Measurements from ENCODE around the gene COQ10A. TPM values are rescaled to one million over a fixed set of nuclear protein-coding genes. Genes with fewer than 3 reads are reported as not detected.

COQ10A gene
- total and polyA plus RNA-seq, 2 of the 8 experiments (the other 6 are each of a cell fraction or from before 2014, with no cell fraction given): 21.8 to 42.9 TPM

DNA sequence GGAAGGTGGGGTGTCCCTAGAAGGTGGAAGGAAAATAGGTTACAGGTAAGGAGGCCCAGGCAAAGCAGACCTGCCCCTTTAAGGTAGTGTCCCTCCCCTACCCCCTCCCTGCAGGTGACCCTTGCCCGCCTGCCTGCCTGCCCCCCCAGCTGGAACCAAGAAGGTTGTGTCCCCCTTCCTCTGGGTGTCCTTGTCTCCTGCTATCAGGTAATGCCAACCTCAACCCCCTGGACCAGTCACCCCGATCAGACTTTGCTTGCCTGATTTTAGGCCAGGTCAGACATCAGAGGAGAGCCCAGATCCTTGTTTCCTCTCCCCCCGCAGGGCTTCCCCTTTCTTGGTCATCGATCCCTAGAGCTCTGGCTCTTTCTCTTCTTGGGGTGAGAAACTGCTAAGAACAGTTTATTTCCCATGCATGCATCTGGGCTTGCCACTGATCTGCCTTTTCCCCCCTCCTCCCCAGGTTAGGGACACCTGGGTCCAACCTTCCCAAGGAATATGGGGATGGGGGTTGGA, 36.8 kb upstream of the COQ10A start, which contains the start of gene SLC39A5:
TSS of gene SLC39A5 (plus strand) at position 136 of the 516 bp plus-strand sequence. CDS start 1,224 bp downstream, outside the sequence.
- Histone ChIP-seq H3K56ac (replicated peaks; ENCODE audit: insufficient read length, low read depth, low read length) (no peak within 1 kb of the TSS), H3K23me2 (ENCODE audit: low read depth, low read length) (no peaks in the 10 kb centered on the region), H2AK5ac (ENCODE audit: low read depth, low read length) (0 out of 2 replicates have a peak within 1 kb of the TSS, but pooled peaks have one; percentile 24), H3K79me1 (ENCODE audit: low read depth, low read length) (peaks cover 2% of the 10 kb centered on the region; the same call in 1 of the 2 replicates), H2AFZ (ENCODE audit: low read length) (no peak within 1 kb of the TSS), H3K18ac (ENCODE audit: extremely low read depth, low read length) (no peak within 1 kb of the TSS), H3K23ac (ENCODE audit: insufficient read length) (no peak within 1 kb of the TSS), H3K4me1 (replicated peaks in 1 of 4; ENCODE audit: control insufficient read depth in 3 of 4, insufficient read depth in 4 of 4, low read length in 3 of 4) (peaks cover 0 to 6% (median under 1%) of the 10 kb centered on the region in 4 experiments; a peak in 4 of 7 replicates), H3K27ac (ENCODE audit: low read depth, low read length) (no peak within 1 kb of the TSS), H3K4me3 (ENCODE audit: extremely low read depth in 1 of 4, insufficient read depth in 2 of 4, low read depth in 3 of 4, low read length in 4 of 4) (no peak within 1 kb of the TSS), H3K79me2 (ENCODE audit: control insufficient read depth in 1 of 2, insufficient read depth in 2 of 2, low read length in 2 of 2) (no peaks in the 10 kb centered on the region), H4K8ac (ENCODE audit: extremely low read depth, insufficient read depth, low read length) (peak within 1 kb of the TSS; percentile 76; the same call in 1 of the 2 replicates), H3K4me2 (ENCODE audit: insufficient read depth in 1 of 2, low read depth in 2 of 2, low read length in 2 of 2) (no peak within 1 kb of the TSS), H3K27me3 (replicated peaks in 1 of 4; ENCODE audit: control insufficient read depth in 3 of 4, extremely low read depth in 1 of 4, insufficient read depth in 3 of 4, low read length in 3 of 4) (no peaks in the 10 kb centered on the region), H3K9ac (replicated peaks in 1 of 4; ENCODE audit: extremely low read depth in 1 of 4, low read depth in 3 of 4, low read length in 3 of 4) (no peak within 1 kb of the TSS), H3K9me3 (ENCODE audit: insufficient read depth in 2 of 2, low read depth in 1 of 2, low read length in 1 of 2) (no peaks in the 10 kb centered on the region), H2BK120ac (replicated peaks; ENCODE audit: low read depth, low read length) (no peak within 1 kb of the TSS), H2BK12ac (ENCODE audit: low read depth, low read length) (no peak within 1 kb of the TSS), H3K4ac (replicated peaks; ENCODE audit: insufficient read length, low read depth, low read length) (no peak within 1 kb of the TSS), H4K91ac (replicated peaks; ENCODE audit: insufficient read length, low read length) (no peak within 1 kb of the TSS), H3K36me3 (ENCODE audit: control insufficient read depth in 2 of 4, insufficient read depth in 4 of 4, low read length in 3 of 4) (peaks cover 0 to 4% (median 1%) of the 10 kb centered on the region in 4 experiments; a peak in 1 of 8 replicates), H4K20me1 (replicated peaks in 1 of 2; ENCODE audit: control insufficient read depth in 1 of 2, insufficient read depth in 2 of 2, low read length in 2 of 2) (no peaks in the 10 kb centered on the region), H2BK20ac (ENCODE audit: low read length) (no peak within 1 kb of the TSS), H4K5ac (ENCODE audit: insufficient read length, low read depth, low read length) (no peak within 1 kb of the TSS), H3K14ac (ENCODE audit: insufficient read length) (no peak within 1 kb of the TSS), H2BK5ac (ENCODE audit: low read depth, low read length) (no peak within 1 kb of the TSS), H2BK15ac (ENCODE audit: low read length) (no peak within 1 kb of the TSS)
- DNase-seq (ENCODE audit: low read depth in 1 of 2, low spot score in 2 of 2): no peak
- ChIA-PET POLR2A (ENCODE audit: partially characterized antibody) (interaction anchor here (1.0 to 3.4 kb wide), 4 partner anchors 36 to 42 kb away, joined by 3 to 11 read pairs (median 4); partner anchors contain the start of gene SMARCC2), CTCF (ENCODE audit: partially characterized antibody) (interaction anchor here (0.9 to 10.5 kb wide), 4 partner anchors 23 to 231 kb away, joined by 3 to 72 read pairs (median 4); partner anchors contain the start of gene COQ10A)
- WGBS, 2 experiments (ENCODE audit: extremely low coverage in 1 of 2, insufficient coverage in 1 of 2, insufficient read length in 1 of 2, insufficient replicate concordance in 2 of 2, low coverage in 1 of 2, low lambda C conversion rate in 2 of 2, missing lambda C conversion rate in 1 of 2): 90% methylated on average over 3 of the region's 4 CpGs; no CpG with 5 or more reads in 1 of the 2 experiments
- no peak for FAIRE-seq
- TF ChIP-seq CBX5 (IDR thresholded peaks at IDR 0.05; ENCODE audit: low read depth, low read length) (no peak), POLR2AphosphoS5 (IDR thresholded peaks at IDR 0.05; ENCODE audit: low read depth, low read length) (no peak), EGR1 (IDR thresholded peaks at IDR 0.05; ENCODE audit: borderline replicate concordance, low read depth, low read length) (no peak), MAX (IDR thresholded peaks at IDR 0.05) (no peak), SUZ12 (IDR thresholded peaks at IDR 0.05; ENCODE audit: low read length) (no peak), NANOG (IDR thresholded peaks at IDR 0.05; ENCODE audit: insufficient read depth, low read depth, low read length, poor library complexity, severe bottlenecking) (no peak), CEBPB (IDR thresholded peaks at IDR 0.05; ENCODE audit: low read depth, low read length) (no peak), YY1 (IDR thresholded peaks at IDR 0.05; ENCODE audit: low read depth, low read length) (no peak), BCL11A (IDR thresholded peaks at IDR 0.05; ENCODE audit: low read depth in 2 of 2, low read length in 2 of 2) (no peak), MAFK (IDR thresholded peaks at IDR 0.05; ENCODE audit: low read depth, low read length) (no peak), KDM5A (IDR thresholded peaks at IDR 0.05; ENCODE audit: low read length) (no peak), CREB1 (IDR thresholded peaks at IDR 0.05) (no peak)
- TF ChIP-seq, protein P1, sequence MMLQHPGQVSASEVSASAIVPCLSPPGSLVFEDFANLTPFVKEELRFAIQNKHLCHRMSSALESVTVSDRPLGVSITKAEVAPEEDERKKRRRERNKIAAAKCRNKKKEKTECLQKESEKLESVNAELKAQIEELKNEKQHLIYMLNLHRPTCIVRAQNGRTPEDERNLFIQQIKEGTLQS (IDR thresholded peaks at IDR 0.05; ENCODE audit: insufficient read depth, low read depth, low read length): no peak
